ENCODE results near the gene HOXA6.

DNA sequence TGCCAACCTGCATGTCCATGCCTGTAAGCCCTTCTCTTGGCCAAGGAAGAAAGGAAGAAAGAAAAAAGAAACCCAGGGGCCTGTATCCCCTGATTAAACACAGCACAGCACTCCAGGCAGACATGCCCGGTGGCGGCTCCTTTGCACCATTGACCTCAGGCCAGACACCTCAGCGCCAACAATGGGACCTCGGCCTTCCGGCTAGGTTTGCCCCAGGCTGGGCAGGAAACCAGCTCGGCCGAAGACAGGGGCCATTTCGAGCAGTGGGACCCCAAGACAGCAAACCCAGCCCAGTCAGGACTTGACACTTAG is 23.7 kb upstream of the HOXA6 start:
- TF ChIP-seq POLR2A (IDR thresholded peaks at IDR 0.05; ENCODE audit: low read depth, low read length) = no peak
- TF ChIP-seq BHLHE40 (IDR thresholded peaks at IDR 0.05; ENCODE audit: low read depth, low read length) = no peak
- TF ChIP-seq, protein P1, sequence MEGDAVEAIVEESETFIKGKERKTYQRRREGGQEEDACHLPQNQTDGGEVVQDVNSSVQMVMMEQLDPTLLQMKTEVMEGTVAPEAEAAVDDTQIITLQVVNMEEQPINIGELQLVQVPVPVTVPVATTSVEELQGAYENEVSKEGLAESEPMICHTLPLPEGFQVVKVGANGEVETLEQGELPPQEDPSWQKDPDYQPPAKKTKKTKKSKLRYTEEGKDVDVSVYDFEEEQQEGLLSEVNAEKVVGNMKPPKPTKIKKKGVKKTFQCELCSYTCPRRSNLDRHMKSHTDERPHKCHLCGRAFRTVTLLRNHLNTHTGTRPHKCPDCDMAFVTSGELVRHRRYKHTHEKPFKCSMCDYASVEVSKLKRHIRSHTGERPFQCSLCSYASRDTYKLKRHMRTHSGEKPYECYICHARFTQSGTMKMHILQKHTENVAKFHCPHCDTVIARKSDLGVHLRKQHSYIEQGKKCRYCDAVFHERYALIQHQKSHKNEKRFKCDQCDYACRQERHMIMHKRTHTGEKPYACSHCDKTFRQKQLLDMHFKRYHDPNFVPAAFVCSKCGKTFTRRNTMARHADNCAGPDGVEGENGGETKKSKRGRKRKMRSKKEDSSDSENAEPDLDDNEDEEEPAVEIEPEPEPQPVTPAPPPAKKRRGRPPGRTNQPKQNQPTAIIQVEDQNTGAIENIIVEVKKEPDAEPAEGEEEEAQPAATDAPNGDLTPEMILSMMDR (conservative IDR thresholded peaks at IDR 0.05; ENCODE audit: low read depth, low read length) = no peak
- TF ChIP-seq RFX5 (IDR thresholded peaks at IDR 0.05; ENCODE audit: low read depth, low read length) = no peak
- TF ChIP-seq CEBPB (IDR thresholded peaks at IDR 0.05; ENCODE audit: low read depth, low read length) = no peak
- no peak for TF ChIP-seq MXI1 (IDR thresholded peaks at IDR 0.05; ENCODE audit: borderline replicate concordance, low read depth, low read length)
- no peak for TF ChIP-seq SMC3 (IDR thresholded peaks at IDR 0.05; ENCODE audit: low read depth, low read length)
- TF ChIP-seq, protein P2, sequence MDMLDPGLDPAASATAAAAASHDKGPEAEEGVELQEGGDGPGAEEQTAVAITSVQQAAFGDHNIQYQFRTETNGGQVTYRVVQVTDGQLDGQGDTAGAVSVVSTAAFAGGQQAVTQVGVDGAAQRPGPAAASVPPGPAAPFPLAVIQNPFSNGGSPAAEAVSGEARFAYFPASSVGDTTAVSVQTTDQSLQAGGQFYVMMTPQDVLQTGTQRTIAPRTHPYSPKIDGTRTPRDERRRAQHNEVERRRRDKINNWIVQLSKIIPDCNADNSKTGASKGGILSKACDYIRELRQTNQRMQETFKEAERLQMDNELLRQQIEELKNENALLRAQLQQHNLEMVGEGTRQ (IDR thresholded peaks at IDR 0.05; ENCODE audit: low read depth, low read length) = no peak
- TF ChIP-seq MAFK (IDR thresholded peaks at IDR 0.05; ENCODE audit: low read depth, low read length) = no peak
- no peak for TF ChIP-seq RAD21 (IDR thresholded peaks at IDR 0.05; ENCODE audit: low read length)
- no peak for TF ChIP-seq RCOR1 (IDR thresholded peaks at IDR 0.05; ENCODE audit: insufficient replicate concordance, low read length)
- TF ChIP-seq FOS (IDR thresholded peaks at IDR 0.05; ENCODE audit: low read depth, low read length) = no peak
- TF ChIP-seq, protein P3, sequence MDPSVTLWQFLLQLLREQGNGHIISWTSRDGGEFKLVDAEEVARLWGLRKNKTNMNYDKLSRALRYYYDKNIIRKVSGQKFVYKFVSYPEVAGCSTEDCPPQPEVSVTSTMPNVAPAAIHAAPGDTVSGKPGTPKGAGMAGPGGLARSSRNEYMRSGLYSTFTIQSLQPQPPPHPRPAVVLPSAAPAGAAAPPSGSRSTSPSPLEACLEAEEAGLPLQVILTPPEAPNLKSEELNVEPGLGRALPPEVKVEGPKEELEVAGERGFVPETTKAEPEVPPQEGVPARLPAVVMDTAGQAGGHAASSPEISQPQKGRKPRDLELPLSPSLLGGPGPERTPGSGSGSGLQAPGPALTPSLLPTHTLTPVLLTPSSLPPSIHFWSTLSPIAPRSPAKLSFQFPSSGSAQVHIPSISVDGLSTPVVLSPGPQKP (IDR thresholded peaks at IDR 0.05; ENCODE audit: borderline replicate concordance, low read depth, low read length) = no peak
